OCI-M1 (cell line): Measurements from ENCODE around the gene AUH.

Experiments used
- DNase-seq: peaks from one replicate; lab custom pipeline; 2025; lab: John Stamatoyannopoulos, UW

The AUH gene

DNA sequence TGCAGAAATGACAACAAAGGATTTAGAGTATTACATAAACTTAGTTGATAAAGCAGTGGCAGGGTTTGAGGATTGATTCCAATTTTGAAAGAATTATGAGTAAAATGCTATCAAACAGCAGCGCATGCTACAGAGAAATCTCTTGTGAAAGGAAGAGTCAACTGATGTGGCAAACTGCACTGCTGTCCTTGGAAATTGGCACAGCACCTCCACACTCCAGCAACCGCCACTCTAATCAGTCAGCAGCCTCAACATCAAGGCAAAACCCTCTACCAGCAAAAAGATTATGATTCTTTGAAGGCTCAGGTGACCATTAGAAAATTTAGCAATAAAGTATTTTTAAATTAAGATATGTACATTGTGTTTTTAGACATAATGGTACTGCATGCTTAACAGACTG lies 66.4 kb downstream of the AUH start:
- no peak for DNase-seq

DNA sequence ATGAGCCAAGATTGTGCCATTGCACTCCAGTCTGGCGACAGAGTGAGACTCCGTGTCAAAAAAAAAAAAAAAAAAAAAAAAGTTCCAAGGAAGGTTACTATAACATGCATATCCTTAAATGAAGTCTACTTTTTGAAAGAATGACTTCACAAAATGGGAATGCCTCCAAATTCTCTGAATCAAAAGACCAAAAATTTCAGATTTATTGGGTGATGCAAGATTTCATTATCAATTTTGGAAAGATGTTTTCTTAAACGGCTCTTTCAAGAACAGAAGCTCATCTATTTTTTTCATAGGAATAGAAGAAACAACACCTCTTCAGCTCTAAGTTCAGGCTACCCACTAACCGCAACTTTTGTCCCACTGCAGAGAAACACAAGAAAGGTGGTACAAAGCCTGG lies 69.9 kb downstream of the AUH start:
- DNase-seq: no peak

DNA sequence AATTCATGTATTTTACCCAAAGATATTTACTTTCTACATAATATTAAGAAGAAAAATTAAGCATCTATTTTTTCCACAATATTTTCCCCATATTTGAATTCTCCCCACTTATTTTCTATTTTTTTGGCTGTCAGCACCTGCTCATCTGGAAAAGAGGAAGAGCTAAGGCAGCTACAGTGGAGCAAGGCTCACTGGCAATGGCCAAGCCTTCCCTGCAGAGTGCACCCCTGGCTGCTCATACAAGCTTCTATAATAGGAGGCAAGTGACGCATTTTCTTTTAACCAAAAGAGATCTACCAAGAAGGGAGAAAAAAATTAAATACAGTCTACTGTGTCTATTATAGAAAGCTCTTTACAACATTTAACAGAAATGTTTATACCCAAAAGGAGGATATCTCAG lies 72.5 kb downstream of the AUH start:
- peak; percentile 4 for DNase-seq

DNA sequence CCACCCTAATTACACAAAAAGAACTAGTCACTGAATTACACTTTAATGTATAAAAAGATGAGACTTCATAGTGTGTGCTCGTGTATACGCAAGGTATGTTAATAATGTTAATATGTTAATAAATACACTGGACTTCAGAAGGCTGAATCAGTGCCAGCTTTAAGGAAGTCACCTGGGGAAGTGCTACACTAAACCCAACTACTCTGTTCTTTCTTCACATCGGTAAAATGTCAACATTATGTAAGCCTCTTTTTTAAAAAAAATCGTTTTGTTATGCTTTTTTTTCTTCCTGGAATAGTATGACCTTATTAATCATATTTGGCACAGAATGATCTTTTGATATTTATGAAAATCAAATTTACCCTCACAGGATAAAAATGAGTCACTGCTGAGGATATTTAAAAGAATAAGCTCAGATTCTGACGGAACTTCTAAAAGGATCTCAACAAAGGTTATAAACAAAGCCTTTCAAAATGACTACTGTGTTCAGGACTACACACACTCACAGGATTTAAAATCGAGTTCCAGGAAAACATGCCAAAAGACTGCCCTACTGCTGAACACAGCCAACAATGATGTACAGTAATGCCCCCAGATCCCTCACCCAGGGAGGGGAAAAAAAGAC lies 75.9 kb downstream of the AUH start:
- DNase-seq: no peak

DNA sequence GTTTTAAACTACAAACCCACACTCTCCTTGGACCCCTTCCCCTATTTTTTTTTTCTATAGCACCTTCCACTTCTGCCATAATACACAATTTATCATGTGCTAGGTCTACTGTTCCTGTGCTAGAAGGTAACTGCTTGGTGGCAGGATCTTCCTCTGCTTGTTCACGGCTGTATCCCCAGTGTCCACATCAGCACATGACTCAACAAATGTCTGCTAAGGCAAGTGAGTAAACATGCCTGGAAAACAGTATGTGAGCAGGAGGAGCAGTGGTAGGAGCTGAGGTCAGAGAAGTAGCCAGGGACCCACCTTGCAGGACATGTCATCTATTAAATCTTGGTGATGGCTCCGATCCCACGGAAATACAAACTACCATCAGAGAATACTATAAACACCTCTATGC lies 79.4 kb downstream of the AUH start:
- DNase-seq: no peak

DNA sequence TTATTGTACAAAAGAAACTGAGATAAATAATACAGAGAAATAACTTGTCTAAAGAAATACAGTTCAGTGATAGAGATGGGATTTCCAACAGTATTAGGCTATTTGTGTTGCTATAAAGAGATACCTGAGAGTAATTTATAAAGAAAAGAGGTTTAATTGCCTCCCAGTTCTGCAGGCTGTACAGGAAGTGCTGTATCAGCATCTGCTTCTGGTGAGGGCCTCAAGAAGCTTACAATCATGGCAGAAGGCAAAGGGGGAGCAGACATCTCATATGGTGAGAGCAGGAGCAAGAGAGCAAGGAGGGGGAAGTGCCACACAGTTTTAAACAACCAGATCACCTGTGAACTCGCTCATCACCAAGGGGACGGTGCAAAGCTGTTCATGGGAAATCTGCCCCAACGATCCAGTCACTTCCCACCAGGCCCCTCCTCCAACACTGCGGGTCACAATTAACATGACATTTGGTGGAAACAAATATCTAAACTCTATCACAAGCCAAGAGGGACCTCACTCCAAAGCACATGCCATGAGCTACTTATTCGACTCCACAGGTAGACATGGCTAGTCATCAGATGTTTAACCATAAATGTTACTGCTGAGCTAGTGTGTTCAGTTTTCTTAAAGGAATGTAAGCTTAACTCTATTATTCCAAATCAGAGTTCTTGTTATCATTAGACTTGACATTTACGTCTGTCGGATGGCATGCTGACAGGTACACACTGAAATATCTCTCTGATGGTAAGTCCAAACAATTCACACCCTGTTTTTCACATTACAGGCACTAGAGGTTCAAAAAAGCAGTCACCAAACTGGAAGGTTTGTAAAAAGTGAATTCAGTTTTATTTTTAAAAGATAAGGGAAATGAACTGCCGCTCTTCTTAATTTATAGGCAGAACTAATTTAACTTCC lies 82.2 kb downstream of the AUH start:
- no peak for DNase-seq

DNA sequence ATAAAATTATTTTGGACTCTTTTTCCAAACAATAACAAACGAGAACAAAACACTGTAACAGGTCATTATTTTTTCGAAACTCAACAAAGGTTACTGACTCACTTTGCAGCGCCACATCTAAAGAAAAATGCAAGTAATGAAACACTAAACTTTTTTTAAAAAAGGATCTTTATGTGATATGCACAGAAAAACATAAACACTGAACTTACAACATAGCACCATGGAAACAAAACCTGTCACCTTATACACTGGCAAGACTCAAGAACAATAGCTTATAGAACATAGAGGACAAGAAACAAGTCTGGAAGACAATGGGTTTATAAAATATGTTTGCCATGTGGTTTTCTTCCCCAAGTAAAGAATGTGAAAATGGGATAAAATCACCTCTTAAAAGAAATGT lies 85.2 kb downstream of the AUH start:
- no peak for DNase-seq

DNA sequence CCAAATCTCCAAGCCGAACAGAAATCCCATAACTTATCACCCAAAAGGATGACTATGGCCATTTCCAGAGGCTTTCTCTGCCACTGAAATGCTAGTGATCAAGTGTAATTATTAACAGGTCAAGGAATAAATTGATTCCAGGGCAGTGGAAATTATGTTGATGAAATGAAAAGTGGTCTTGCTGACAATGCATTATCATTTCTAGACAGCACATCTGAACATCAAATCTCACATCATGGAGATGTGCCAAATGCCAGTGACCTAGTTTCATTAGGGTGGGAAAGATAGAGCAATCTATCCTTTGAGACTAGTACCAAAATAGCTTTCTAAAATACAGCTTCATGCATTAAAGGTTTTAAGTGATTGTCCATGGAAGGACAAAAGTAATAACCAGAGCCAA lies 86.1 kb downstream of the AUH start:
- no peak for DNase-seq

DNA sequence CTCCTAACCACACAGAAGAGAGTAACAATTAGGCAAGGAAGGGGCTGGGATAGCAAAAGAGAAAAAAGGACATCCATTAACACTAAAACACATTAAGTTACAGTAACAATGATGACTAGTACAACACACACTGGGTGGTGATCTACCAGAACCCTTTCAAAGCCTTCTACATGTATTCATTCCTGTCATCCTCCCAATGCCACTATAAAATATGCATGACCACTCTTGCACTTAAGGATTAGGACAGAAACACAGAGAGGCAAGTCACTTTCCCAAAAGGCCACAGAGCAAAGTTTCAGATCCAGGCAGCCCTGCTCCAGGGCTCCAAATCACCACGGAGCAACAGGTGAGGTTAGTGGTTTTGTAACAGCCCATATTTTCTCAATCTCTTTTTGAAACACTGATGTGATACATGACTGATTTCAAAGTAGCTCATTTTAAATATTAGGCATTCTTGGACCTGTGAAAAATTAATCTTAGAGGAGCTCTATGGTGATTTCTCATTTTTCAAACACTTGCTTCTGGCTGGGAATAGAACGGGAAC lies 86.7 kb downstream of the AUH start:
- no peak for DNase-seq

DNA sequence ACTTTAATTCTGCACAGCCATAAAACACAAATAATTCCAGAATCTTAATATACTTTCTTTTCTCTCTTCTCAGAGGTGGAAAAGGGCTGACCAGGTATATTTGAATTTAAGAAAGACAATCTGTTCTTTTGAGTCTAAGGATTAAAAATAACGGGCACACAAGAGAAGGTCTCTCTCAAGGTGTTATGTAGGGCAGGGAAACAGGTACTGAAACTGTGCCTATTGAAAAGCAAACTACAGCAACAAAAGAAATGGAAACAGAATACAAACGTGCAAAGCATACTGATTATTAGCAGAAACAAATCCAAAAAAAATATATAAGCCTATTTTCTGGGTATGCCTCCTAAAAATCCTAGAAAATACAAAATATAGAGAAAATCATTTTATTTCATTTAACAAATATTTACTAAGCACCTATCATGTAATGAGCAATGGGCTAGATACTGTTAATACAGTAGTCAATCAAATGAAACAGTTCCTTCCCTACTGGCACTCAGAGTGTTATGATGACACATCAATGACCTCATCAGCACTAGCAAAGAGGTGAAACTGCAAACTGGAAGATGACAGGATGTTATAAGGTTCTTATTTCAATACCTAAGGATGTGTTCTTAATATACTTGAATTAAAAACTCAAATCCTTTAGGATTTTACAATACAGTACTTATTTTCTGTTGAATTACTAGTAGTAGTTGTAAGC lies 87.7 kb downstream of the AUH start:
- DNase-seq: peak; percentile 43

DNA sequence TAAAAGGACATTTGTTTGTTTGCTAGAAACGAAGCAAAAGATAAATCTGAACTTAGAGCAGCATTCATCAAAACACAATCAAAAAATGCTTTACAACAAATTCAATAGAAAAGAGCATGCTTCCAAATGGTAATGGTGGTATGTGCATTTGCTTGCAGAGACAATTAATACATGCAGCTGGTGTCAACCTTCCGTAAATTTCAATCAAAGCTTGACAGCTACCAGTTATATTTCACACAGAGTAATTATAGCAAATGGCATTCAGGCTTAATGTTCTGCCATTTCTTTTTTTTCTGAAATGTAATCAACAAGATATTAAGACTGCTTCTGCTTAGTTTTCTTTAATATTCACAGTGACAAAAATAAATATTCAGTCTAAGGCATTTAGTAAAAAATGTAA lies 90.6 kb downstream of the AUH start:
- DNase-seq: no peak

DNA sequence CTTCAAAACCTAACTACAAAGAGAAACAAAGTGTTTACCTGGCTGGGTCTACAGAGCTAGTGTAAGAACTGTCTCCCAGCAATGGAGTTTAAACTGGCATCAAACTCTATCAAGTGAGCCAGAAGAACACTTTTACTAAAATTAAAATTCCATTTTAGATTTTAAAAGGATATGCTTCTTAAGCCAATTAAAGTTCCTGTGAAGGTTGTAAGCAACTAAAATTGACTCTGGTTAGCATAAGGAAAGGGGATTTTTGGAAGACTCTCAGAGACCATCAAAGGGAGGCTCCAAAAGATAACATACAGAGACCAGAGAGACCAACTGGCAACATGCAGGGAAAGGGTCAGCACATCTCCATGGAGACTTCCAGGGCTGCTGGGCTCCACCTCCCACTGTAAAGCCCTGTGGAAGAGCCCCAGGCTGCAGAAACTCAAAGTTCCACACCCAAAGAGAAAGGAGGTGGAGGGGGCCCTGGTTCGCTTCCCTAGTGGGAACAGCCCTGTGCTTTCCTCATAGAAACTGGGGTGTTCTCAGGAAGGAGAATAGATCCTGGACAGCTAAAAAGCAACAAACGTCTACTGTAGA lies 91.7 kb downstream of the AUH start:
- DNase-seq: no peak

DNA sequence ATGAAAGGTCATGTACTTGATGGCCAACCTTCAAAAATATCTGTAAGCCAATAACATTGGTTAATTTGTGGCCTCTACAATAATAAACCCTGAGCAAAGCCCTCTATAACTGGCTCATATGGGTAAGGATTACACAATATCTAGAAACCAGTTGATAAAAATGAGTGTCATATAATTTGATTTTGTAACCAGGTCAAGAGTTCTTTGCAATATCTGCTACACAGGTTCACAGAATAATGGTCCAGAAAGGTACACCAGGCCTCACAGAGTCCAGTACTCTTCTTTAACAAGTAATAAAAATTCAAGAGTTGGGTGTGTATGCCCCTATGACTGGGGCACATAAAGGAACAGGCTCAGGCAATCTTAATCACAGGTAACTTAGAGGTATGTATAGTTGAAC lies 95.3 kb downstream of the AUH start:
- DNase-seq: no peak

DNA sequence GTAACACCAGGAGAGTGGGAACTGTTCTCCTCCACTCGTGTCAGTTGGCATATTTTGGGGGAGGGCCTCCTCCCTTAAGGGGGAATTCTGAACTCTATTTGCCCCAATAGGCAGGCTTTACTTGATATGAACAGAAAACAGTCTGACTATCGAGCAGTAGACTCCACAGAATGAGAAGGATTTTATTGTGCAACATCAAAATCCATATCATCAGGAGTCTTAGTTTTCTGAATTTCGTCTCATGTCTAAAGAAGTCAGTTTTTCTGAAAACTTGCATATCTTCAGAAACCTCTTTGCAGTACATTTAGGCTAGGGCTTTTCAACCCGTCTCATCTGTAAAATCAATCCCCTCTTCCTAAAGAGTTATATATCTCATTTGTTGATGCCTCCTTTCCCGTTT lies 96.2 kb downstream of the AUH start:
- no peak for DNase-seq

DNA sequence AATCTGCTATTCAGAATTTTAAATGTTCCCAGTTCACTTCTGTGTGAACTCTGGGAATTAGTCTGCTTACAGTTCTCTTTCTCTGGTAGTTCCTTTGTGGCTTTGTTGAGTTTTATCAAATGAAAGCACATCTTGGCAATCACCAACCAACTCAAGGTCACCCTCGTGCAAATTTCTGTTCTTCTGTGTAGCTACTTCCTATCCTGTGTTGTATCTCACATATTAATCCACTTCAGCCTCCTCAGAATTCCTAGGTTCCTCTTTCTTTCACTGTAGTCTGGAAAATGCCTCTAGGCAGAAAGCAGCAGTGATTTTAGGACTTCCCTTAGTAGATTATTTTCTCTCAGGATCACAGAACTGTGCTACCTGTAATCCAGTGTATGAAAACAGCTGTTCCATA lies 100.3 kb downstream of the AUH start:
- DNase-seq: peak; percentile 59

DNA sequence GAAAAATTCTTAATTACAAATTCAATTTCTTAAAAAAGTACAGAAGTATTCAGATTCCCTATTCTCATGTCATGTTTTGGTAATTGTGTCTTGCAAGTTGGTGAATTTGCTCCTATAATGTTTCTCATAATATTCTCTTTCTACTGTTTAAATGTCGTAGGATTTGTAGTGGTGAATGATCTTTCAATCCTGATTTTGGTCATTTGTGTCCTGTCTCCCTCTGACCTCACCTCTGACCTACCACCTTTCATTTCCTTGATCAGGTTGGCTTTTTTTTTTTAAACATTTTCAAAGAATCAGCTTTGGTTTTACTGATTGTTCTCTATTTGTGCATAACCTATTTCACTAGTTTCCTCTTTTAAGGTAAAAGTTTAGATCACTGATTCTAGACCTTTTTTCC lies 102.6 kb downstream of the AUH start:
- no peak for DNase-seq

DNA sequence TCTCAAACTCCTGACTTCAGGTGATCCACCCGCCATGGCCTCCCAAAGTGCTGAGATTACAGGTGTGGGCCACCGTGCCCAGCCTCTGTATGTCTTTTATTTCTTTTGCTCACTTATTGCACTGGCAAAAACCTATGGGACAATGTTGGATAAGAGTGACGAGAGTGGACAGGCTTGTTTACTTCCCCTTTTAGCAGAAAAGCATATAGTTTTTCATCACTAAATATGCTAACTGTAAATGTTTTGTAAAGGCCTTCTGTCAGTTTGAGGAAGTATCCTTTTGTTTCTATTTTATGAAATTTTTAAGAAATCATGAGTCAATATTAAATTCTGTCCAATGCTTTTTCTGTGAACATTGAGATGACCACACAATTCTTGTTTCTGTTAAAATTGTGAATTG lies 103.3 kb downstream of the AUH start:
- peak; percentile 54 for DNase-seq

DNA sequence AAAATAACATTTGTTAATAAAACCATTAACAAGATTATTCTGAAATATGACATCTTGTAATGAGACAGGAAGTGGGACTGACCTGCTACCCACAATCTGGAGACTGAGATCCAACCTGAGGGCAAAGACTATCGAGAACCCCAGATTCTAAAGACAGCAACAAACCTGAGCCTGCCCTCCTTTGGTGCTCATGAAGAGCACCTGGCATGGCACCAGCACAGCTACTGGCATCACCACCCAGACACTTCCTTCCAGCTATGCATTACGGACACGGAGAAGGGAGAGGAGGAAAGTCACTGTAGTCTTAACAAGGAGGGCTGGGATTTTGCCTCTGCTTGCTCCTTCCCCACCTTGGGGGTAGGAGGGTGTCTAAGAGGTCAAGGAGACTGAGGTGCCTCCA lies 105.5 kb downstream of the AUH start:
- no peak for DNase-seq

DNA sequence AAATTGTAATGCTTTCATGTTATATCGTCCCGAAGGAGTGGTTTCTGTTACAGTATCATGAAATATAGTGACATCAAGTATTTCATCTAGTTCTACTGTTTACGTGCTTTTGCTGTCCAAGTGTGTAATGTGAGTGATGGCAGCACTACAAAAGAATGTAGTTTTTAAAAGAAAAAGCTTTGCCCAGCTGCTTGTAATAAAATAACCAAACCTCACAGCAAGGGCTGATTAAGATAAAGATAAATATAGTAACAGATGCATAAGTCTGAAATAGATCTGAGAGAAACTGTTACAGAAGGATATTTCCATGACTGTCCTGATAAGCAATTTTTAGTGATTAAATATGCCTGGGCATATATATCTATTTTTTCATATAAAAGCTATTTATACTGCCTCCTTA lies 106.4 kb downstream of the AUH start:
- DNase-seq: no peak

DNA sequence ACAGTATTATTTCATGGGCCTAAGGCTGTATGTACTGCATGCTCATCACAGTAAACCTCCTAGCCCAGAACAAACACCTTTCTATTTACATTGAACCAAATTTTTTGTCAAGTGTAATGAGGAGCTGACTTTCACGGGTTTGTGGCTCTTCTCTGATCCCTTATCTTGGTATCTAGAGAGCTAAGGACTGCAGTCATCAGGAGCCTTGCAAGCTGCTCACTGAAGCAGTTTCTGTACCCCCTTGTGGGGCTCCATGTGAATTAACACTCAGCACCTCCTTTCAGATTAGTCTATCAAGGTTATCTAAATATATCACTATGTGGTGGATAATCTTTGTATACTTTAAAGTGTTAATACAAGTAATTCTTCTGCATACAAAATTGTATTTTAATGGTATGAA lies 108.2 kb downstream of the AUH start:
- peak; percentile 66 for DNase-seq

DNA sequence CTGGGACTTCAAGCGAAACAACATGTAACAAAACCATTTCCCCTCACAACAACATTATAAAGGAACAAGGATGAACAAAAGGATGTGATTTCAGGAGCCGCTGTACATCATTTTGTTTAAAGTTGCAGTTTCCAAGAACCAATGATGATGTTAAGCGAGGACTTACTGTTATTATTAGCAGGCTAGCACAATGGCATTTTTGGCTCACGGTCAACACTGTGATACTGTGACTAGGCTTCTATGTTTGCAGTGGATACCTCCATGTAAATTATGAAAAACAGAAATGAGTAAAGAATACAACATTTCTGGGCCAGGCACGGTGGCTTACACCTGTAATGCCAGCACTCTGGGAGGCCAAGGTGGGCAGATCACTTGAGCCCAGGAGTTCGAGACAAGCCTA lies 113.0 kb downstream of the AUH start:
- no peak for DNase-seq

DNA sequence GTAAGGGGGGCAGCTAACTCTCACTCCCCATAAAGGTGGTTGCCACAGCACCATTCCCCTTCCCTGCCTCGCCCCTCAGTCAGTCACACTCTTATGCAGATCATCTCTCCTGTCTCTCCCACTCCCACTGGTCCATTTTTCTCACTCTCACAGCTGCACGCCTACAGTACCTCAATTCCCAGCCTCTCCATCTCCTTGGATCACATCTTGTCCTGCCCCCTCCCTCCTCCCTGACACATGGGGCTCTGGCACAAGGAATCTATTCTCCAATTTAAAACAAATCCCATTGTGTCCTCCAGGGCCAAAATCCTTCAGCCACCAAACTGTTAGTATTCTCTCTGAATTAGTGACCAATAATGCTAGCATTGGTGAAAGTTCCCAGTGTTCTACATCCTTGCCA lies 114.4 kb downstream of the AUH start:
- no peak for DNase-seq

DNA sequence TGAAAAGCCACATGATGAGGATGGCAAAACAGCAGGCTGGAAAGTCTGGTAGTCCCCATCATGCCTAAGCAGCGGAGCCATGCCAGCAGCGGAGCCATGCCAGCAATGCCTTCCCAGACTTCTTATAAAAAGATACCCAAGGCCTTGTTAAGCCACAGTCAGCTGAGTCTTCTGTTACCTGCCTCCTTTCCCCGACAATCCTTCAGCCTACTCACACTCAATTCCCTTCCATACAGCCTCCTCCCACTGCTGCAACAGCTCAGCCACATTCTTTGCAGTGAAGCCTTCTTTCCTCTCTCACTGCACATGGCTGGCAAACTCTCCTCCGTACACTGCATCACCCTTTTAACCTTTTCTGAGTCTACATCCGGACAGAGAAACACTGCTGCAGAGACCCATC lies 114.9 kb downstream of the AUH start:
- DNase-seq: no peak
